ENCODE data around the gene IGFL4. TPM values are rescaled to one million over a fixed set of nuclear protein-coding genes. Genes with fewer than 3 reads are reported as not detected.

The IGFL4 gene
- total and polyA plus RNA-seq, 9 of the 15 experiments (the other 6 are each of a cell fraction or from before 2014, with no cell fraction given), result not detected

DNA sequence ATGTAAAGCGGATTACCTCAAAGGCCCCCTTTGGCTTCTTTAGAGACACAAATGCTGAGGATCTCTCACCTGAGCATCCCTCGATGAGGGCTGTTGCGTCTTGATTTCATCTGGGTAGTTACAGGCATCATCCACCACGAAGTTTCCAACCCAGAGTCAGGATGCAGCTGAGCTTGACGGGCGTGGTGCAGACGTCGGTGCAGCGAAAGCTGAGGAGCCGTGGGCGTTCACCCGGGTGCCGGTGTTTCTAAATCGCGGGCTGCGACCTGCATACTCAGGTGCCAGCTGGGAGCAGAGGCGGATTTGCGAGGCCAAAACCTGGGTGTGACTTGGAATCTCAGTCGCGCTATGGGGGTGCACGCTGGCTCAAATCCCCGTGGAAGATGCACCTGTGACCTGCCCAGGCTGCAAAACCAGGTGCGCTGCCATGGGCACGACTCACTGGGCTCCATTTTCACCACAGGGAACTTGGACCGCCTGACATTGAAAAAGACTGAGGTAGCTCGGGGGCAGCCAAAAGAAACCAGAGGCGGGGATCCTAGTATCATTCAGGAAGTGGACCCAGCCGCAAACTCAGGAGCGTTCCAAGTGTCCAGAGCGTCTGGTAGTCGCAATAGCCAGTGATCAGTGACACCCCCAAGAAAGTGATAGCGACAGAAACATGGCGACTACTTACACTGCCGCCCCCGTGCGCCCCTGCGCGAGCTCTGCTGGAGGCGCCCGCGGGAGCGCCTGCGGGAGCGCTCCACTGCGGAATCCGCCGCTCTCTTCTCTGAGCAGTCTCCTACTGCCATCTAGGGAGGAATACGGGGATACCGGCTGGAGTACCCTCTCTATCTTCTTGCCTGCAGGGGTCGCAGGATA lies 36.4 kb upstream of the IGFL4 start (continued):
- TF ChIP-seq, protein P1, sequence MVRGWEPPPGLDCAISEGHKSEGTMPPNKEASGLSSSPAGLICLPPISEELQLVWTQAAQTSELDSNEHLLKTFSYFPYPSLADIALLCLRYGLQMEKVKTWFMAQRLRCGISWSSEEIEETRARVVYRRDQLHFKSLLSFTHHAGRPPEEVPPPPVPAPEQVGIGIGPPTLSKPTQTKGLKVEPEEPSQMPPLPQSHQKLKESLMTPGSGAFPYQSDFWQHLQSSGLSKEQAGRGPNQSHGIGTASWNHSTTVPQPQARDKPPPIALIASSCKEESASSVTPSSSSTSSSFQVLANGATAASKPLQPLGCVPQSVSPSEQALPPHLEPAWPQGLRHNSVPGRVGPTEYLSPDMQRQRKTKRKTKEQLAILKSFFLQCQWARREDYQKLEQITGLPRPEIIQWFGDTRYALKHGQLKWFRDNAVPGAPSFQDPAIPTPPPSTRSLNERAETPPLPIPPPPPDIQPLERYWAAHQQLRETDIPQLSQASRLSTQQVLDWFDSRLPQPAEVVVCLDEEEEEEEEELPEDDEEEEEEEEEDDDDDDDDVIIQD (CRISPR knock-in tag; IDR thresholded peaks at IDR 0.05), result no peak
- TF ChIP-seq FOXK2 (conservative IDR thresholded peaks at IDR 0.05 in 1 of 2, IDR thresholded peaks at IDR 0.05 in 1 of 2; ENCODE audit: low read depth in 2 of 2) (peak in 1 of 2 experiments; percentile 43; a peak in 1 of 4 replicates), TSC22D4 (tag; IDR thresholded peaks at IDR 0.05) (no peak), SMAD4 (CRISPR knock-in tag; conservative IDR thresholded peaks at IDR 0.05) (no peak), RAD21 (CRISPR knock-in tag; conservative IDR thresholded peaks at IDR 0.05 in 1 of 2, IDR thresholded peaks at IDR 0.05 in 1 of 2) (peak; percentile 95 to 96), FUS (optimal IDR thresholded peaks at IDR 0.05; ENCODE audit: low read depth, low read length) (no peak), CBX8 (IDR thresholded peaks at IDR 0.05; ENCODE audit: borderline replicate concordance, extremely low read depth, low read depth, low read length, poor library complexity, severe bottlenecking) (no peak), ZC3H11A (IDR thresholded peaks at IDR 0.05; ENCODE audit: low read depth, low read length) (no peak), STAG1 (CRISPR knock-in tag; IDR thresholded peaks at IDR 0.05; ENCODE audit: borderline replicate concordance) (peak; percentile 84; the same call in 1 of the 2 replicates), HEY1 (CRISPR knock-in tag; IDR thresholded peaks at IDR 0.05; ENCODE audit: borderline replicate concordance) (no peak), ZNF24 (IDR thresholded peaks at IDR 0.05) (peak; percentile 40; the same call in 1 of the 2 replicates), XRCC3 (IDR thresholded peaks at IDR 0.05) (no peak)
- TF ChIP-seq, protein P2, sequence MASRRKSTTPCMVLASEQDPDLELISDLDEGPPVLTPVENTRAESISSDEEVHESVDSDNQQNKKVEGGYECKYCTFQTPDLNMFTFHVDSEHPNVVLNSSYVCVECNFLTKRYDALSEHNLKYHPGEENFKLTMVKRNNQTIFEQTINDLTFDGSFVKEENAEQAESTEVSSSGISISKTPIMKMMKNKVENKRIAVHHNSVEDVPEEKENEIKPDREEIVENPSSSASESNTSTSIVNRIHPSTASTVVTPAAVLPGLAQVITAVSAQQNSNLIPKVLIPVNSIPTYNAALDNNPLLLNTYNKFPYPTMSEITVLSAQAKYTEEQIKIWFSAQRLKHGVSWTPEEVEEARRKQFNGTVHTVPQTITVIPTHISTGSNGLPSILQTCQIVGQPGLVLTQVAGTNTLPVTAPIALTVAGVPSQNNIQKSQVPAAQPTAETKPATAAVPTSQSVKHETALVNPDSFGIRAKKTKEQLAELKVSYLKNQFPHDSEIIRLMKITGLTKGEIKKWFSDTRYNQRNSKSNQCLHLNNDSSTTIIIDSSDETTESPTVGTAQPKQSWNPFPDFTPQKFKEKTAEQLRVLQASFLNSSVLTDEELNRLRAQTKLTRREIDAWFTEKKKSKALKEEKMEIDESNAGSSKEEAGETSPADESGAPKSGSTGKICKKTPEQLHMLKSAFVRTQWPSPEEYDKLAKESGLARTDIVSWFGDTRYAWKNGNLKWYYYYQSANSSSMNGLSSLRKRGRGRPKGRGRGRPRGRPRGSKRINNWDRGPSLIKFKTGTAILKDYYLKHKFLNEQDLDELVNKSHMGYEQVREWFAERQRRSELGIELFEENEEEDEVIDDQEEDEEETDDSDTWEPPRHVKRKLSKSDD (conservative IDR thresholded peaks at IDR 0.05; ENCODE audit: low read length), result 0 out of 2 replicates have a peak, but pooled peaks have one; percentile 21
- TF ChIP-seq, protein P3, sequence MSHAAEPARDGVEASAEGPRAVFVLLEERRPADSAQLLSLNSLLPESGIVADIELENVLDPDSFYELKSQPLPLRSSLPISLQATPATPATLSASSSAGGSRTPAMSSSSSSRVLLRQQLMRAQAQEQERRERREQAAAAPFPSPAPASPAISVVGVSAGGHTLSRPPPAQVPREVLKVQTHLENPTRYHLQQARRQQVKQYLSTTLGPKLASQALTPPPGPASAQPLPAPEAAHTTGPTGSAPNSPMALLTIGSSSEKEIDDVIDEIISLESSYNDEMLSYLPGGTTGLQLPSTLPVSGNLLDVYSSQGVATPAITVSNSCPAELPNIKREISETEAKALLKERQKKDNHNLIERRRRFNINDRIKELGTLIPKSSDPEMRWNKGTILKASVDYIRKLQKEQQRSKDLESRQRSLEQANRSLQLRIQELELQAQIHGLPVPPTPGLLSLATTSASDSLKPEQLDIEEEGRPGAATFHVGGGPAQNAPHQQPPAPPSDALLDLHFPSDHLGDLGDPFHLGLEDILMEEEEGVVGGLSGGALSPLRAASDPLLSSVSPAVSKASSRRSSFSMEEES (CRISPR knock-in tag; IDR thresholded peaks at IDR 0.05), result no peak
- TF ChIP-seq, protein P4, sequence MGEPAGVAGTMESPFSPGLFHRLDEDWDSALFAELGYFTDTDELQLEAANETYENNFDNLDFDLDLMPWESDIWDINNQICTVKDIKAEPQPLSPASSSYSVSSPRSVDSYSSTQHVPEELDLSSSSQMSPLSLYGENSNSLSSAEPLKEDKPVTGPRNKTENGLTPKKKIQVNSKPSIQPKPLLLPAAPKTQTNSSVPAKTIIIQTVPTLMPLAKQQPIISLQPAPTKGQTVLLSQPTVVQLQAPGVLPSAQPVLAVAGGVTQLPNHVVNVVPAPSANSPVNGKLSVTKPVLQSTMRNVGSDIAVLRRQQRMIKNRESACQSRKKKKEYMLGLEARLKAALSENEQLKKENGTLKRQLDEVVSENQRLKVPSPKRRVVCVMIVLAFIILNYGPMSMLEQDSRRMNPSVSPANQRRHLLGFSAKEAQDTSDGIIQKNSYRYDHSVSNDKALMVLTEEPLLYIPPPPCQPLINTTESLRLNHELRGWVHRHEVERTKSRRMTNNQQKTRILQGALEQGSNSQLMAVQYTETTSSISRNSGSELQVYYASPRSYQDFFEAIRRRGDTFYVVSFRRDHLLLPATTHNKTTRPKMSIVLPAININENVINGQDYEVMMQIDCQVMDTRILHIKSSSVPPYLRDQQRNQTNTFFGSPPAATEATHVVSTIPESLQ (CRISPR knock-in tag; IDR thresholded peaks at IDR 0.05), result no peak
- TF ChIP-seq, protein P5, sequence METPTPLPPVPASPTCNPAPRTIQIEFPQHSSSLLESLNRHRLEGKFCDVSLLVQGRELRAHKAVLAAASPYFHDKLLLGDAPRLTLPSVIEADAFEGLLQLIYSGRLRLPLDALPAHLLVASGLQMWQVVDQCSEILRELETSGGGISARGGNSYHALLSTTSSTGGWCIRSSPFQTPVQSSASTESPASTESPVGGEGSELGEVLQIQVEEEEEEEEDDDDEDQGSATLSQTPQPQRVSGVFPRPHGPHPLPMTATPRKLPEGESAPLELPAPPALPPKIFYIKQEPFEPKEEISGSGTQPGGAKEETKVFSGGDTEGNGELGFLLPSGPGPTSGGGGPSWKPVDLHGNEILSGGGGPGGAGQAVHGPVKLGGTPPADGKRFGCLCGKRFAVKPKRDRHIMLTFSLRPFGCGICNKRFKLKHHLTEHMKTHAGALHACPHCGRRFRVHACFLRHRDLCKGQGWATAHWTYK (CRISPR knock-in tag; IDR thresholded peaks at IDR 0.05), result no peak
